G401 (cell line): ENCODE data around the gene MMP19. TPM values are rescaled to one million over a fixed set of nuclear protein-coding genes. Genes with fewer than 3 reads are reported as not detected.

Experiments
- DNase-seq: peaks from one replicate; pipeline ENCODE4 v3.0.0-alpha.2; 2015; ENCODE audit warnings: low spot score
- in situ Hi-C: cut with HindIII; loops from 2 replicates; pipeline ENCODE4 v1.10.0; 2016; ENCODE audit warnings: low sequenced_read_pairs, mixed read lengths
- total RNA-seq: library from RNA; depleted of rRNA; stranded (reverse); fragments of >200 nt; shearing (Covaris generic); gene quantifications from 2 replicates; pipeline ENCODE4 v1.2.3, GENCODE V29; 2014; rRNA removed

MMP19 gene
- total RNA-seq, 1 experiment from 2014 or later: 1.8 TPM

DNA sequence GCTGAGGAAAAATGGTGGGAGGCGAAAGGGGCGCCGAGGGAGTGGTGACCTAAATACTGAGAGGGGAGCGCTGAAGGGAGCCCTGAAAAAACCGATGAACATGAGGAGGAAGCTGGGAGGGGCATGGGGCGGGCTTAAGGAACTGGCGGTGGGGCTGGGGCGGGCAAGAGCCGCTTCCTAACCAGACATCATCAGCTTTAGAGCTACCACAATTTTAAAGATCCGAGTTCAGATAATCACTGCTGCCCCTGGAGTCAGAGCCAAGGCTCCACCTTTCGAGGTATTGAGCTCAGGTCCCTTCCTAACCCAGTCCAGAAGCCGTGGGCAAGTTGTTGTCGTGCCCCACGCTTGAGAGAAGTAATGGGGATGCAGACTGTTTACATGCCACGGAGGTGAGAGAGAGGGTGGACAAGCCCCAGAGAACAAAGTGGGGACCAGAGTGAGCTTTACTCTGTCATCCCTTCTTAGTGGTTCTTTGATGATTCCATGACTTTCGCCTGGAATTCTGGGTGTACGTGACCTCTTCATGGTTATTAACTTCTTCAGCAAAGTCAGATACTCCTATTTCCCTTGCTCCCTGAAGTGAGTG is 24.5 kb downstream of the MMP19 start:
- no peak for DNase-seq
- in situ Hi-C loops: no loop called here

- DNase-seq: peak; percentile 100
- in situ Hi-C loops: no loop called here
Observed at GRCh38 chr12:55817345-55818139, 25.2 kb downstream of the MMP19 start, which contains the start of the genes ORMDL2 and SARNP. Gene ORMDL2, plus strand, starts transcription at chr12:55818041. Its CDS starts 959 bp downstream, at chr12:55819000. Gene SARNP, minus strand, starts transcription at chr12:55817724. Its CDS starts 23 bp downstream, at chr12:55817701.

DNA sequence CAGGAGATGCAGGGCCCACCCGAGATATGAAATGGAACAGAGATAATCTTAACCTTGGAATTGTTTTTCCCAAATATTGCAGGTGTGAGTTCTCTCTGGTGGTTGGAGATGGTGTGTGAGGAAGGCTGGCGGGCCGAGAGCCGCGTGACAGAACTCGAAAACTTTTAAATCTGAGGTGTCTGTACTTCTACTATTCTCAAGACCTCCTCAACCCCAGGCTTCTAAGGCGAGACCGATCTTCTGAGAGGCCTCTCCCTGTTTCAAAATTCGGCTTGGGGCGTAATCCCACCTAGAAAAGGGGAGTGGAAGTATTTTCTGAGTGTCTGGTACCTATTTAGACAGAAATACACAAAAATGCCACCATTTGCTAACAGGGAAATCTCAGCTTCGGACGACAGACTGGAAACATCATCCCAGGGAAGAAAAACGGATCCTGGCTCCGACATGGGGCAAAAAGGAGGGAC is 25.8 kb downstream of the MMP19 start:
- in situ Hi-C loops: no loop called here
- no peak for DNase-seq

- in situ Hi-C loops: no loop called here
- DNase-seq: no peak
Observed at GRCh38 chr12:55815473-55815872, 27.3 kb downstream of the MMP19 start.

DNA sequence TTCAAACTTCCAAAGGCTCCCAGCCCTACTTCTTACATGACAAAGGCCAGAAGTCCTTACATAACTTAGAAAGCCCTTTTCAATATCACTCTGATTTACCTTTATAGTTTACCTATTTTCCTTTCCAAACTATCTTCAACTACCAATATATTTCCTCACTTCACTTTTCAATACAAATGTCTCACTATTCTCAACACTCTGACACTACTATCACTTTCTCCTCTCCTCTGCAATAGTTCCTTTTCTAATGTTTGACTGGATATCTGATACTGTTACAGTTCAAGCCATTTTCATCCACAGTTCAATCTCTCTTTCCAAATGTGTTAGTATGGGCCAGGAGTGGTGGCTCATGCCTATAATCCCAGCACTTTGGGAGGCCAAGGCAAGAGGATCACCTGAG is 28.5 kb downstream of the MMP19 start:
- no peak for DNase-seq
- in situ Hi-C loops: no loop called here

- no peak for DNase-seq
- in situ Hi-C loops: no loop called here
Observed at GRCh38 chr12:55812088-55812487, 30.6 kb downstream of the MMP19 start.

- DNase-seq: no peak
- in situ Hi-C loops: no loop called here
Observed at GRCh38 chr12:55809274-55809673, 33.5 kb downstream of the MMP19 start.

DNA sequence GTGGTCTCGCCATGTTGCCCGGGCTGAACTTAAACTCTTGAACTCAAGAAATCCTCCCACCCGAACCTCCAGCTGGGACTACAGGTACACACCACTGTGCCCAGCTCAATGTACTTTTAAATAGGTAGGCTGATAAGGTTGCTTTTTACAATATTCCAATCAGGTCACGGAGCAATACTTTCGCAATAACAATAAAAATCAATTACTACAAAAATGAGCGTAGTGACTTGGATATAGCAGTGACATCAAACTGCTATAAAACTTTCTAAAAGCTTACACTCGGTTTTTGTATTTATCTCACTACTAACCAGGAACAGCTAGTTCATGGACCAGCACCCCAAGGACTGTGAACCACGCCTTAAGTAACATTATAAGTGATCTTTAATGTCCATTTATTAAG is 35.8 kb downstream of the MMP19 start:
- in situ Hi-C loops: no loop called here
- DNase-seq: no peak

- no peak for DNase-seq
- in situ Hi-C loops: no loop called here
Observed at GRCh38 chr12:55797550-55797949, 45.2 kb downstream of the MMP19 start.

DNA sequence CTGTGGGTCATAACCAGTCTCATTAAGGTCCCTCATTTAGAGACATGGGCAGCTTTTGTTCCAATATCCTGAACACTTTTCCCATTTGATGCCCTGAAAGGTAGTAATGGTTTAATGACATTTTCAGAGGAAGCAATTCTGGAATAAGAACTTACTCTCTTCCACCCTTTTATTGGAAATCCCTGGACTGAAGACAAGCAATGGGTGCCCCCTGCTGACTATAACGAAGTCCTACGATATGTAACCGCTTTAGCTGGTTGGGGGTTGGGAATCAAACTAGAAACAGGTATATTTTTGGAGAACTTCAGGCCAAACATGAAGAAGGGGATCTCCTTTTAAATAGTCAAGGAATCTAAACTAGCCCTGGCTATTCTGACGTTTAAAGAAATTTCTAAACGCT is 45.7 kb downstream of the MMP19 start:
- in situ Hi-C loops: no loop called here
- peak; percentile 50 for DNase-seq

DNA sequence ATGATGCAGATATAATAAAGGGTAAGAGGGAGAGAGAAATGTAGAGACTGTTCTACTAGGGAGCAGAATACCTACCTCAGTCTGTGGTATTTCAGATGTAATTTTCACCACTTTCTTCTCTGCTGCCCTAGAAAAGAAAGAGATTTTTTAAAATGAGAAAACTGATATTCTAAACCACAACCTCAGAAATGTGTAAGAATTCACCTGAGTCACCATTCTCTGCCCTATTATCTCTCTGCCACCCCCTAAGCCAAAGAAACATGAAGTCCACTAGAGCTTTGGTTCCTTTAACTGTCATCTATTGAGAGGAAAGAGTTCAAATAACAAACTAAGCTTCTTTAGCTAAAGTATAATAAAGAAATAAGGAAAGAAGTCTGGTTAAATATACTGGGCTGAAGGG is 46.8 kb downstream of the MMP19 start:
- no peak for DNase-seq
- in situ Hi-C loops: no loop called here

DNA sequence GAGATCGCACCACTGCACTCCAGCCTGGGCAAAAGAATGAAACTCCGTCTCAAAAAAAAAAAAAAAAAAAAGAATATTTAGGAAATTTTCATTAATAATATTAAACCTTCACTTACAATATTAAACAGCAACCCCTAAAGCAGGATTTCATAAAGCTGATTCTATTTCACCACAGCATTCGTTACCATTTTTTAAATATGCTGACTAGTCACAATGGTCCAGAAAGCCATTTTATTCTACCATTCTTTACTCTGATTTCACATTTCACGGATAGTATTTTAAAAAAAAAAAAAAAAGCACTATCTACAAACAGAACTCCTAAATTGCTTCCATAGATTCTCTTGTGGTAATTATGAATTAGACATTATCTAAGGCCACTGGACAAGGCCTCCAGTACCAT is 52.8 kb downstream of the MMP19 start:
- no peak for DNase-seq
- in situ Hi-C loops: no loop called here

DNA sequence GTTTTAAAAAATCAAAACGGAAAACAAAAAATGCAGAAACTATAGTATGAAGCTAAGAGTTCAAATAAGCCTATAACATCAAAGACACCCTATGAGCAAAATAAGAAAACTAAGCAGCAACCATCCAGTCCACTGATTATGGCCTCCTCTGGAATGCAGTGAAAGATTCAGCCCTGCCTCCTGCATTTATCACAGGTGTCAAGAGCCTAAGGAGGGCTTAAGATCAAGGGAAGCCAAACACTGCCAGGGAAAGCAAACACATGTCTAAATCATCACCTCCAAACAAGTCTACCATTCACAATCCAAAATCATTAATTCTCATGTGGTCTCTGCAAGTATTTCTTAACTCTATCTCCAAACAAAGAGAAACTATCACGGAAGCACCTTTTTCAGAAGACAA is 53.6 kb downstream of the MMP19 start:
- no peak for DNase-seq
- in situ Hi-C loops: no loop called here

DNA sequence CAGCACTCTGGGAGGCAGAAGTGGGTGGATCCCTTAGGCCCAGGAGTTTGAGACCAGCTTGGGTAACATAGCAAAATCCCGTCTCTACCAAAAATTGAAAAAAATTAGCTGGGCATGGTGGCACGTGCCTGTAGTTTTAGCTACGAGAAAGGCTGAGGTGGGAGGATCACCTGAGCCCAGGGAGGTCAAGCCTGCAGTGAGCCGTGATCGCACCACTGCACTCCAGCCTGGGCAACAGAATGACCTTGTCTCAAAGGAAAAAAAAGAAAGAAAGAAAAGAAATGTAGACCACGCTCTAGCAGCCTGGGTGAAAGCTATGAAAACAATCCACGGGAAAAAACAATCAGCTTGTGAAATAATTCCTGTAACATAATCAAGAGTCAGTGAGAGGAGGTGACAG is 54.2 kb downstream of the MMP19 start:
- DNase-seq: no peak
- in situ Hi-C loops: no loop called here

Other genes with a start within 250 kb of the MMP19 start
- gene OR10P1, start 206.0 kb downstream of the MMP19 start, total RNA-seq: not detected in 2 replicates
- 0.58 and 3.0 TPM in 2 replicates for gene ITGA7, start 135.0 kb downstream of the MMP19 start, total RNA-seq
- 60.2 and 73.7 TPM in 2 replicates for gene BLOC1S1, start 126.9 kb downstream of the MMP19 start, total RNA-seq
- gene RDH5, start 122.5 kb downstream of the MMP19 start, total RNA-seq: 2.5 and 4.3 TPM in 2 replicates
- 897 and 1,131 TPM in 2 replicates for gene CD63, start 113.9 kb downstream of the MMP19 start, total RNA-seq
- gene GDF11, start 99.8 kb downstream of the MMP19 start, total RNA-seq: 16.2 and 29.2 TPM in 2 replicates
- gene SARNP, start 25.2 kb downstream of the MMP19 start, total RNA-seq: 248 and 272 TPM in 2 replicates
- 27.8 and 51.5 TPM in 2 replicates for gene ORMDL2, start 24.9 kb downstream of the MMP19 start, total RNA-seq
- 17.3 and 33.2 TPM in 2 replicates for gene DNAJC14, start 13.3 kb downstream of the MMP19 start, total RNA-seq
- gene PYM1, start 85.0 kb upstream of the MMP19 start, total RNA-seq: 93.9 and 119 TPM in 2 replicates
- gene DGKA, start 88.2 kb upstream of the MMP19 start, total RNA-seq: 3.6 and 9.7 TPM in 2 replicates
- gene PMEL, start 123.1 kb upstream of the MMP19 start, total RNA-seq: 22.2 and 27.9 TPM in 2 replicates
- 44.7 and 52.3 TPM in 2 replicates for gene CDK2, start 123.9 kb upstream of the MMP19 start, total RNA-seq
- gene RAB5B, start 131.1 kb upstream of the MMP19 start, total RNA-seq: 16.9 and 22.1 TPM in 2 replicates
- 39.8 and 50.2 TPM in 2 replicates for gene SUOX, start 154.3 kb upstream of the MMP19 start, total RNA-seq
- 0.54 and 4.4 TPM in 2 replicates for gene IKZF4, start 178.1 kb upstream of the MMP19 start, total RNA-seq
- 1,383 and 1,581 TPM in 2 replicates for gene RPS26, start 199.0 kb upstream of the MMP19 start, total RNA-seq
- gene ERBB3, start 237.2 kb upstream of the MMP19 start, total RNA-seq: 4.3 and 17.4 TPM in 2 replicates